GM12874 (cell line): ENCODE results near the gene ATP2A2.

Experiments used
- CTCF ChIP-seq: IDR thresholded peaks from 2 replicates; pipeline ENCODE4 v1.5.1; 2011; ENCODE audit warnings: low read depth, mild to moderate bottlenecking, control low read depth, low read length, moderate library complexity; ENCODE audit not compliant: insufficient read depth

The ATP2A2 gene

DNA sequence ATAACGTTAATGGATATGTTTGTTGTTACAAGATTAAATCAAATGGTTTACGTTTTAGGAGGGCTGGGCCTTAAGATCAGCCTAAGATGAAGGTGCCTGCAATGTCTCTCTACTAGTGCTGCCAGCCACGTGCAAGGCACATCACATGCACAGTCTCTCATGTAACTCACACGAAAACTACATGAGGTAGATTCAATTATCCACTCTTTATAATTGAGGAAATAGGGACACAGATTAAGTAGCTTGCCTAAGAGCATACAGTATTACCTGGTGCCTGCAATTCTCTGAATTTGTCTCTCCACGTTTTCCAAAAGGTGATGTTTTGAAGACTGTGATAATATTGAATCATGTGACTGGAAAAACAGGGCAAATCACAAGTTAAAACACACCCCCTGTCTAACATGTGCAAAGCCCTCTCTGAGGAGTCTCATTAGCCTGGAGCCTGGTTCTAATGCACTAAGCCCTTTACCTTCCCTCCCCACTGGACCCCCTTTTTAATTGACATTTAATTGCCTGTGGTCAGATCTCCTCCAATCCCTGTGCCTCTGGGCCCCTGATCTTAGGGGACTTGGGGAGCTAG is 14.6 kb upstream of the ATP2A2 start:
- TF ChIP-seq CTCF: no peak

- TF ChIP-seq CTCF: no peak
These were observed 13.9 kb upstream of the ATP2A2 start for GRCh38 chr12:110266980-110267620.

DNA sequence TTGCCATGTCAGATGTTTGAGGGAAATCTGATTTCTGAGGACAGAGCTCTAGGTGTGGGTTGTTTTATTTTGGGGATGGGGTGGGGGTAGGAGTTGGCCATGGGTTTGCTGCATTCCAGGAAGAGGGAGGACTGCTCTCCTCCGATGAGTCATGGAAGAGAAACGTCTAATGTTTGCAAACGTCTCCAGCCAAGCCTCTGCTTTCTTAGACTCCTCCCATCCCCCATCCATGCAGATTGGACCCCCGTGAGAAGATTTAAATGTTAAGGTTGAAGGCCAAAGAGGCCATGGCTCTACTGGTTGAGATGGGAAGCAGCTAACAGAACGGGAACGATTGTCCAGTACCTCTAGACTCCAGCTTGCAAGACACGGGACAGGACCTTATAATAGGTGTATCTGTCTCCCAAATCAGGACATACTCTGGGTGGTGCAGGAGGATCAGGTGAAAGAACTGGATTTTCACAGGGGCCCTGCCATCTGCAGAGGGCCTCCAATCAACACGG is 11.4 kb upstream of the ATP2A2 start:
- no peak for TF ChIP-seq CTCF

DNA sequence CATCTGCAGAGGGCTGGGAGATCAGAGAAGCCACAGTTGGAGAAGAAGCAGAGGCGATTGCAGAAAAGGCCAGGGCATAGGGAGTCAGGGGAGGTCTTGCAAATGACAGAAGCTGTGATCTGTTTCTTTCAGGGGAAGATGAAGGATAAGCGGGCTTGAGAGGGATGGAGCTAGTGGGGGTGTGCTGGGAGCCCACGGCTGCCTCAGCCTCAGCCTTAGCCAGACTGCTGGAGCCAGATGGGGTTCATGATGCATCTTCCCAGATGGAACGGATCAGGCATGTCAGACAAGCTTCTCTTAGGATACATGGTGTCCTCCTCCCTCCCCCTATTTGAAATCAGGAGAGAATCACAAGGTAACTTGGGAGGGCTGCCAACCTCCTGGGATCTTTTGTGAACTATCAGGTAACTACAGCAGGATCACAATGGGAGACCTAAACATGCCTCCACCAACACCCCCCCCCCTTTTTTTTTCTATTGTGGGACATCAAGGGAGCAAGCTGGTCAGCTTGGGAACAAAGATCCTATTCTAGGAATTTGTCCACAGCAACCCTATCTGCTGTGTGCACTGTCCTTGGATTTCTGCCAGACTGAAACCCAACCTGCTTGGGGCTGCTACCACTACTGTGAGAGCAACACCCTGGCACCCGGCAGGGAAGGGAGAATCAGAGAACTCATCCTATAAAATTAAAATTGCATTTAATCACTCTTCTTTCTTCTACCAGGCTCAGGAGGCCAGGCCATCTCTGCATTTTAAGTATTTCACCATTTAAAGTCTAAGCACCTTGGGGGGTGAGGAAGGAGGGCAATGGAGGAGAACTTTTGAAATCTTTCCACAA is 10.7 kb upstream of the ATP2A2 start:
- TF ChIP-seq CTCF: no peak

DNA sequence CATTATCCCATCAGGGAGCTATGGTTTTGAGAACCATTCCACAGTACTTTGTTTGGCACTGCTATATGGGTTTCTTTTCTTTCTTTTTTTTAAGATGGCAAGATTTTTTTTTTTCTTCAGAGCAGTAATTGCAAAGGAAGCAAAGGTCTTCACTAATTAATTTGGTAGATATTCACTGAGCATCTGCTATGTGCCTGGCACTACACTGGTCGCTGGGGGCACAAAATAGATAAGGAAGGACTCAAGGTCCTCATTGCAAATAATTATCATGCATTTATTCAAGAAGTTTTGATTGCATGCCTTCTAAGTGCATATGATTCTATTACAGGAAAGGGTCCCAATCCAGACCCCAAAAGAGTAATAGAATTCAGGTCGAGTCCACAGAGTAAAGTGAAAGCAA is 10.0 kb upstream of the ATP2A2 start:
- TF ChIP-seq CTCF: no peak

GRCh38 chr12:110277530-110278254 is 3.4 kb upstream of the ATP2A2 start:
- no peak for TF ChIP-seq CTCF

DNA sequence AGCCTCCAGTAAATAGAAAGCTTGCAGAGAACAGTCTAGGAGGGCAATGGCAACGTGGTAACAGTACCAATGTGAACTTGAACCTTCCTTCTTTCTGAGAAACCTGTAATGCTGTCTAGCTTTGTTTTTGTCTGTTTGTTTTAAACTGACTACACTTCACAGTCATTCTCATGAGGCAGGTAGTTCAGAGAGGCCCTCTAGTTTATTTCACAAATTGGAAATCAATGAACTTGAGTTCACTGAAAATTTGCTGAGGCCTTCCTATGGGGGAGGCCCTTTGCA is 2.9 kb upstream of the ATP2A2 start:
- TF ChIP-seq CTCF: no peak
